GM18517 (cell line): Measurements from ENCODE around the gene ACADVL.

Experiments used
- ATAC-seq: cut with Tn5 transposase; IDR thresholded peaks from one replicate; pipeline ENCODE4 v1.9.1; 2021; ENCODE audit warnings: mild to moderate bottlenecking, moderate library complexity; ENCODE audit not compliant: unreplicated experiment

ACADVL gene

GRCh38 chr17:7250695-7251627 is 31.2 kb downstream of the ACADVL start:
- no peak for ATAC-seq

- peak; percentile 89 for ATAC-seq
Observed at GRCh38 chr17:7251661-7252175, 32.0 kb downstream of the ACADVL start, which contains the start of gene CTDNEP1. CTDNEP1 (minus strand) TSS chr17:7251734; CDS start chr17:7251296, 438 bp downstream.

GRCh38 chr17:7252176-7253043 is 32.7 kb downstream of the ACADVL start, which contains the start of gene ELP5:
ELP5 (plus strand) TSS chr17:7252215; CDS start chr17:7252551, 336 bp downstream.
- peak; percentile 48 for ATAC-seq

- no peak for ATAC-seq
Observed at GRCh38 chr17:7253082-7253481, 33.3 kb downstream of the ACADVL start.

- ATAC-seq: no peak
Observed at GRCh38 chr17:7254511-7254910, 34.8 kb downstream of the ACADVL start.

GRCh38 chr17:7256766-7257456 is 37.2 kb downstream of the ACADVL start:
- ATAC-seq: no peak

- no peak for ATAC-seq
Observed at GRCh38 chr17:7258731-7259554, 39.2 kb downstream of the ACADVL start.

- ATAC-seq: no peak
Observed at GRCh38 chr17:7259555-7259889, 39.8 kb downstream of the ACADVL start.

- ATAC-seq: no peak
Observed at GRCh38 chr17:7260151-7260550, 40.4 kb downstream of the ACADVL start.

GRCh38 chr17:7260651-7261378 is 41.1 kb downstream of the ACADVL start:
- no peak for ATAC-seq

- no peak for ATAC-seq
Observed at GRCh38 chr17:7261379-7262191, 41.8 kb downstream of the ACADVL start.

GRCh38 chr17:7262192-7262934 is 42.6 kb downstream of the ACADVL start, which contains the start of gene CLDN7:
CLDN7 (minus strand) TSS chr17:7262478; CDS start chr17:7262043, 435 bp downstream.
- no peak for ATAC-seq

GRCh38 chr17:7262935-7263800 is 43.4 kb downstream of the ACADVL start:
- ATAC-seq: no peak

GRCh38 chr17:7263801-7264078 is 44.0 kb downstream of the ACADVL start:
- no peak for ATAC-seq

GRCh38 chr17:7266784-7267183 is 47.0 kb downstream of the ACADVL start:
- no peak for ATAC-seq
